ENCODE data around the gene FAM149B1. TPM values are rescaled to one million over a fixed set of nuclear protein-coding genes. Genes with fewer than 3 reads are reported as not detected.
"Not testable (repeated sequence)": the region's sequence is repeated elsewhere in the genome, so short reads cannot be mapped to it uniquely, and the experiment has no call there.

FAM149B1 gene
- total RNA-seq, 8 experiments from 2014 or later, result 14.5 to 32.5 (median 22.6) TPM

GRCh38 chr10:73247509-73248258 lies 79.8 kb downstream of the FAM149B1 start:
- ATAC-seq (replicated peaks in 6 of 8), result no peak
- WGBS, 10 experiments, result 22 to 47% (median 42%) methylated on average over 1 to 4 of the region's 4 CpGs
- peak overlapping the region; percentile 7 to 70 for H3K27ac ChIP-seq
- H3K4me3 ChIP-seq, result peak overlapping the region; percentile 65 to 90 (median 75)
- in situ Hi-C loops (cut with MboI; ENCODE audit: low pct_unique_long_range_greater_than_20kb in 2 of 9, low sequenced_read_pairs in 9 of 9, unreplicated experiment in 9 of 9), result no loop called here
- peaks cover 27 to 35% of the 10 kb centered on the region in 2 donors for H3K4me1 ChIP-seq (replicated peaks in 1 of 2)

GRCh38 chr10:73248259-73248724 lies 80.4 kb downstream of the FAM149B1 start:
- Histone ChIP-seq H3K27ac (no peak overlapping the region), H3K4me1 (replicated peaks in 1 of 2) (peaks cover 28 to 35% of the 10 kb centered on the region in 2 donors), H3K4me3 (no peak overlapping the region)
- WGBS, 10 experiments, result 36 to 100% (median 83%) methylated on average over 1 to 5 of the region's 5 CpGs; no CpG with 5 or more reads in 1 of the 10 experiments
- in situ Hi-C loops (cut with MboI; ENCODE audit: low pct_unique_long_range_greater_than_20kb in 2 of 9, low sequenced_read_pairs in 9 of 9, unreplicated experiment in 9 of 9), result no loop called here
- no peak for ATAC-seq (replicated peaks in 6 of 8)

- ATAC-seq (replicated peaks in 6 of 8), result peak in 5 of 8 experiments; percentile 82 to 86 (median 84)
- WGBS, 10 experiments, result 0 to 73% (median 4%) methylated on average over 2 to 11 of the region's 23 CpGs; no CpG with 5 or more reads in 3 of the 10 experiments
- in situ Hi-C loops (cut with MboI; ENCODE audit: low pct_unique_long_range_greater_than_20kb in 2 of 9, low sequenced_read_pairs in 9 of 9, unreplicated experiment in 9 of 9), result no loop called here
- peak overlapping the region; percentile 93 to 96 for H3K27ac ChIP-seq
- H3K4me3 ChIP-seq, result peak overlapping the region; percentile 64 to 95 (median 80)
- peaks cover 18 to 20% of the 10 kb centered on the region in 2 donors for H3K4me1 ChIP-seq (replicated peaks in 1 of 2)
These were observed 83.9 kb downstream of the FAM149B1 start for GRCh38 chr10:73251683-73252444.

GRCh38 chr10:73252445-73253224 lies 84.7 kb downstream of the FAM149B1 start, which contains the start of gene MRPS16:
TSS of gene MRPS16 (minus strand) at chr10:73252644. CDS start at chr10:73252482, 162 bp downstream.
- H3K27ac ChIP-seq, result peak within 1 kb of the TSS; percentile 93 to 96
- in situ Hi-C loops (cut with MboI; ENCODE audit: low pct_unique_long_range_greater_than_20kb in 2 of 9, low sequenced_read_pairs in 9 of 9, unreplicated experiment in 9 of 9), result no loop called here
- H3K4me1 ChIP-seq (replicated peaks in 1 of 2), result peaks cover 17 to 18% of the 10 kb centered on the region in 2 donors
- peak; percentile 85 to 94 (median 90) for ATAC-seq (replicated peaks in 6 of 8)
- peak within 1 kb of the TSS; percentile 64 to 95 (median 80) for H3K4me3 ChIP-seq
- WGBS, 10 experiments, result 0 to 3% (median 0%) methylated on average over 1 to 22 of the region's 51 CpGs; no CpG with 5 or more reads in 2 of the 10 experiments

GRCh38 chr10:73253225-73253555 lies 85.3 kb downstream of the FAM149B1 start:
- WGBS, 10 experiments, result 0% methylated on average over 1 to 4 of the region's 4 CpGs; no CpG with 5 or more reads in 2 of the 10 experiments
- peaks cover 14 to 15% of the 10 kb centered on the region in 2 donors for H3K4me1 ChIP-seq (replicated peaks in 1 of 2)
- in situ Hi-C loops (cut with MboI; ENCODE audit: low pct_unique_long_range_greater_than_20kb in 2 of 9, low sequenced_read_pairs in 9 of 9, unreplicated experiment in 9 of 9), result no loop called here
- ATAC-seq (replicated peaks in 6 of 8), result peak in 2 of 8 experiments; percentile 2
- peak overlapping the region; percentile 93 to 96 for H3K27ac ChIP-seq
- H3K4me3 ChIP-seq, result peak overlapping the region; percentile 64 to 95 (median 80)

- 48 to 100% (median 96%) methylated on average over 1 to 7 of the region's 10 CpGs; no CpG with 5 or more reads in 2 of the 10 experiments for WGBS, 10 experiments
- H3K4me3 ChIP-seq; H3K4me1 ChIP-seq (replicated peaks in 1 of 2); H3K27ac ChIP-seq; in situ Hi-C loops (cut with MboI; ENCODE audit: low pct_unique_long_range_greater_than_20kb in 2 of 9, low sequenced_read_pairs in 9 of 9, unreplicated experiment in 9 of 9); ATAC-seq (replicated peaks in 6 of 8): not testable (repeated sequence)
These were observed 90.7 kb downstream of the FAM149B1 start for GRCh38 chr10:73258612-73259011.

GRCh38 chr10:73261362-73261995 lies 93.6 kb downstream of the FAM149B1 start:
- Histone ChIP-seq H3K4me3 (no peak overlapping the region), H3K4me1 (replicated peaks in 1 of 2) (peaks cover 0 to 5% of the 10 kb centered on the region in 2 donors), H3K27ac (no peak overlapping the region)
- 70 to 100% (median 85%) methylated on average over 1 to 9 of the region's 9 CpGs; no CpG with 5 or more reads in 2 of the 10 experiments for WGBS, 10 experiments
- no peak for ATAC-seq (replicated peaks in 6 of 8)
- in situ Hi-C loops (cut with MboI; ENCODE audit: low pct_unique_long_range_greater_than_20kb in 2 of 9, low sequenced_read_pairs in 9 of 9, unreplicated experiment in 9 of 9), result no loop called here

- peak; percentile 29 to 100 (median 80) for ATAC-seq (replicated peaks in 6 of 8)
- WGBS, 10 experiments, result 8 to 86% (median 46%) methylated on average over 1 to 4 of the region's 4 CpGs
- H3K27ac ChIP-seq, result peak overlapping the region in 1 of 2 donors; percentile 39
- in situ Hi-C loops (cut with MboI; ENCODE audit: low pct_unique_long_range_greater_than_20kb in 2 of 9, low sequenced_read_pairs in 9 of 9, unreplicated experiment in 9 of 9), result no loop called here
- no peak overlapping the region for H3K4me3 ChIP-seq
- peaks cover 0 to 5% of the 10 kb centered on the region in 2 donors for H3K4me1 ChIP-seq (replicated peaks in 1 of 2)
These were observed 94.3 kb downstream of the FAM149B1 start for GRCh38 chr10:73262105-73262730.

GRCh38 chr10:73262880-73263555 lies 95.1 kb downstream of the FAM149B1 start:
- WGBS, 10 experiments, result 53 to 100% (median 63%) methylated on average over 1 to 5 of the region's 5 CpGs
- Histone ChIP-seq H3K4me1 (replicated peaks in 1 of 2) (peaks cover 0 to 5% of the 10 kb centered on the region in 2 donors), H3K4me3 (no peak overlapping the region), H3K27ac (no peak overlapping the region)
- in situ Hi-C loops (cut with MboI; ENCODE audit: low pct_unique_long_range_greater_than_20kb in 2 of 9, low sequenced_read_pairs in 9 of 9, unreplicated experiment in 9 of 9), result no loop called here
- no peak for ATAC-seq (replicated peaks in 6 of 8)

GRCh38 chr10:73263693-73264347 lies 95.9 kb downstream of the FAM149B1 start:
- in situ Hi-C loops (cut with MboI; ENCODE audit: low pct_unique_long_range_greater_than_20kb in 2 of 9, low sequenced_read_pairs in 9 of 9, unreplicated experiment in 9 of 9), result no loop called here
- 0 to 100% (median 42%) methylated on average over 1 of the region's 1 CpG for WGBS, 10 experiments
- Histone ChIP-seq H3K27ac (no peak overlapping the region), H3K4me1 (replicated peaks in 1 of 2) (peaks cover 0 to 5% of the 10 kb centered on the region in 2 donors), H3K4me3 (no peak overlapping the region)
- ATAC-seq (replicated peaks in 6 of 8), result peak in 3 of 8 experiments; percentile 11 to 31 (median 28)

GRCh38 chr10:73264423-73264822 lies 96.5 kb downstream of the FAM149B1 start:
- in situ Hi-C loops (cut with MboI; ENCODE audit: low pct_unique_long_range_greater_than_20kb in 2 of 9, low sequenced_read_pairs in 9 of 9, unreplicated experiment in 9 of 9), result no loop called here
- WGBS, 10 experiments, result 65 to 100% (median 81%) methylated on average over 2 of the region's 2 CpGs; no CpG with 5 or more reads in 2 of the 10 experiments
- ATAC-seq (replicated peaks in 6 of 8), result no peak
- Histone ChIP-seq H3K27ac (no peak overlapping the region), H3K4me3 (no peak overlapping the region), H3K4me1 (replicated peaks in 1 of 2) (peaks cover 0 to 5% of the 10 kb centered on the region in 2 donors)
